Muscle layer of colon (tissue), 2 donors: Measurements from ENCODE around the gene KCNT2.
"Not testable (repeated sequence)": the region's sequence is repeated elsewhere in the genome, so short reads cannot be mapped to it uniquely, and the experiment has no call there.

ENCODE experiments used
- H3K27ac ChIP-seq: one replicate; pipeline ENCODE4 v1.7.0; 2013; ENCODE audit warnings: low read depth, mild to moderate bottlenecking, low read length, moderate library complexity
- H3K27me3 ChIP-seq, 2 donors: one replicate each; pipeline ENCODE4 v1.7.0; 2013; ENCODE audit warnings: low read length in 2 of 2, mild to moderate bottlenecking in 2 of 2; ENCODE audit not compliant: insufficient read depth in 2 of 2, control insufficient read depth in 1 of 2
- H3K36me3 ChIP-seq: one replicate; pipeline ENCODE4 v1.7.0; 2013; ENCODE audit warnings: mild to moderate bottlenecking, low read length; ENCODE audit not compliant: insufficient read depth
- H3K4me1 ChIP-seq: one replicate; pipeline ENCODE4 v1.7.0; 2013; ENCODE audit warnings: mild to moderate bottlenecking, low read length; ENCODE audit not compliant: insufficient read depth
- H3K4me3 ChIP-seq, 2 donors: one replicate each; pipeline ENCODE4 v1.7.0; 2013; ENCODE audit warnings: low read length in 2 of 2, low read depth in 1 of 2, mild to moderate bottlenecking in 1 of 2, moderate library complexity in 1 of 2
- H3K9ac ChIP-seq: one replicate; pipeline ENCODE4 v1.7.0; 2013; ENCODE audit warnings: low read length
- H3K9me3 ChIP-seq: one replicate; pipeline ENCODE4 v1.7.0; 2013; ENCODE audit warnings: mild to moderate bottlenecking, low read length
- donor health status: abdominal sarcoma.
- donor health status: Adenocarcinoma of cecum.

The KCNT2 gene

GRCh38 chr1:196510451-196510850, 97.8 kb downstream of the KCNT2 start:
- Histone ChIP-seq H3K27ac (no peak overlapping the region), H3K36me3 (no peaks in the 10 kb centered on the region), H3K9ac (no peak overlapping the region), H3K4me3 (no peak overlapping the region), H3K27me3 (no peaks in the 10 kb centered on the region), H3K9me3 (no peaks in the 10 kb centered on the region), H3K4me1 (no peaks in the 10 kb centered on the region)

GRCh38 chr1:196504224-196504623, 104.0 kb downstream of the KCNT2 start:
- H3K4me1 ChIP-seq, H3K27ac ChIP-seq, H3K9ac ChIP-seq, H3K36me3 ChIP-seq, H3K27me3 ChIP-seq, H3K4me3 ChIP-seq, H3K9me3 ChIP-seq: not testable (repeated sequence)

GRCh38 chr1:196502437-196502836, 105.8 kb downstream of the KCNT2 start:
- H3K36me3 ChIP-seq, result no peaks in the 10 kb centered on the region
- H3K27ac ChIP-seq, result no peak overlapping the region
- H3K4me3 ChIP-seq, result no peak overlapping the region
- no peaks in the 10 kb centered on the region for H3K9me3 ChIP-seq
- H3K9ac ChIP-seq, result no peak overlapping the region
- H3K4me1 ChIP-seq, result no peaks in the 10 kb centered on the region
- no peaks in the 10 kb centered on the region for H3K27me3 ChIP-seq

- H3K4me1 ChIP-seq, result no peaks in the 10 kb centered on the region
- H3K9ac ChIP-seq, result no peak overlapping the region
- H3K27me3 ChIP-seq, result no peaks in the 10 kb centered on the region
- H3K27ac ChIP-seq, result no peak overlapping the region
- H3K9me3 ChIP-seq, result no peaks in the 10 kb centered on the region
- no peak overlapping the region for H3K4me3 ChIP-seq
- no peaks in the 10 kb centered on the region for H3K36me3 ChIP-seq
Observed at GRCh38 chr1:196501760-196502428, 106.3 kb downstream of the KCNT2 start.

GRCh38 chr1:196497817-196498216, 110.4 kb downstream of the KCNT2 start:
- no peaks in the 10 kb centered on the region for H3K27me3 ChIP-seq
- H3K9ac ChIP-seq, result no peak overlapping the region
- H3K4me3 ChIP-seq, result no peak overlapping the region
- no peaks in the 10 kb centered on the region for H3K36me3 ChIP-seq
- no peak overlapping the region for H3K27ac ChIP-seq
- H3K4me1 ChIP-seq, result no peaks in the 10 kb centered on the region
- no peaks in the 10 kb centered on the region for H3K9me3 ChIP-seq

GRCh38 chr1:196494766-196495165, 113.5 kb downstream of the KCNT2 start:
- H3K36me3 ChIP-seq, result no peaks in the 10 kb centered on the region
- H3K27ac ChIP-seq, result no peak overlapping the region
- no peaks in the 10 kb centered on the region for H3K27me3 ChIP-seq
- no peak overlapping the region for H3K9ac ChIP-seq
- no peaks in the 10 kb centered on the region for H3K9me3 ChIP-seq
- H3K4me1 ChIP-seq, result no peaks in the 10 kb centered on the region
- no peak overlapping the region for H3K4me3 ChIP-seq

GRCh38 chr1:196493881-196494280, 114.4 kb downstream of the KCNT2 start:
- H3K4me3 ChIP-seq, result no peak overlapping the region
- H3K9me3 ChIP-seq, result no peaks in the 10 kb centered on the region
- H3K9ac ChIP-seq, result no peak overlapping the region
- H3K4me1 ChIP-seq, result no peaks in the 10 kb centered on the region
- no peak overlapping the region for H3K27ac ChIP-seq
- H3K36me3 ChIP-seq, result no peaks in the 10 kb centered on the region
- no peaks in the 10 kb centered on the region for H3K27me3 ChIP-seq

- H3K4me1 ChIP-seq, result no peaks in the 10 kb centered on the region
- no peaks in the 10 kb centered on the region for H3K36me3 ChIP-seq
- no peak overlapping the region for H3K9ac ChIP-seq
- no peaks in the 10 kb centered on the region for H3K9me3 ChIP-seq
- H3K27me3 ChIP-seq, result no peaks in the 10 kb centered on the region
- H3K4me3 ChIP-seq, result no peak overlapping the region
- H3K27ac ChIP-seq, result no peak overlapping the region
Observed at GRCh38 chr1:196488579-196488978, 119.7 kb downstream of the KCNT2 start.

- Histone ChIP-seq H3K4me1 (no peaks in the 10 kb centered on the region), H3K9me3 (no peaks in the 10 kb centered on the region), H3K9ac (no peak overlapping the region), H3K27me3 (no peaks in the 10 kb centered on the region), H3K27ac (no peak overlapping the region), H3K36me3 (no peaks in the 10 kb centered on the region), H3K4me3 (no peak overlapping the region)
Observed at GRCh38 chr1:196486346-196486745, 121.9 kb downstream of the KCNT2 start.

GRCh38 chr1:196481616-196482015, 126.6 kb downstream of the KCNT2 start:
- no peaks in the 10 kb centered on the region for H3K9me3 ChIP-seq
- no peaks in the 10 kb centered on the region for H3K36me3 ChIP-seq
- no peaks in the 10 kb centered on the region for H3K4me1 ChIP-seq
- H3K27ac ChIP-seq, result no peak overlapping the region
- H3K27me3 ChIP-seq, result no peaks in the 10 kb centered on the region
- H3K4me3 ChIP-seq, result no peak overlapping the region
- no peak overlapping the region for H3K9ac ChIP-seq

- Histone ChIP-seq H3K9me3 (no peaks in the 10 kb centered on the region), H3K4me1 (no peaks in the 10 kb centered on the region), H3K27me3 (no peaks in the 10 kb centered on the region), H3K4me3 (no peak overlapping the region), H3K36me3 (no peaks in the 10 kb centered on the region), H3K9ac (no peak overlapping the region), H3K27ac (no peak overlapping the region)
Observed at GRCh38 chr1:196477262-196477661, 131.0 kb downstream of the KCNT2 start.

- H3K27ac ChIP-seq, result no peak overlapping the region
- no peaks in the 10 kb centered on the region for H3K27me3 ChIP-seq
- no peaks in the 10 kb centered on the region for H3K9me3 ChIP-seq
- H3K4me3 ChIP-seq, result no peak overlapping the region
- no peaks in the 10 kb centered on the region for H3K36me3 ChIP-seq
- peaks cover 14% of the 10 kb centered on the region for H3K4me1 ChIP-seq
- no peak overlapping the region for H3K9ac ChIP-seq
Observed at GRCh38 chr1:196467230-196467925, 140.9 kb downstream of the KCNT2 start.
